Esophagus squamous epithelium (tissue), 5 donors: Measurements from ENCODE around the gene VSTM2L. TPM values are rescaled to one million over a fixed set of nuclear protein-coding genes. Genes with fewer than 3 reads are reported as not detected.

ENCODE experiments used
- DNase-seq: peaks from one replicate; lab custom pipeline; 2025; lab: John Stamatoyannopoulos, UW
- H3K27ac ChIP-seq, 4 donors: fragments of 200-600 bp; sonication (generic); one replicate each; pipeline ENCODE4 v1.5.1; 2016 to 2019; ENCODE audit warnings: mild to moderate bottlenecking in 1 of 4
- H3K27me3 ChIP-seq, 4 donors: fragments of 200-600 bp; sonication (generic); 1 replicate in 3 of 4; 2 replicates in 1 of 4; pipeline versions ENCODE4 v1.5.1 to v1.6.0; 2017 to 2021; ENCODE audit warnings: antibody characterized with exemption in 1 of 4
- H3K36me3 ChIP-seq, 3 donors: fragments of 200-600 bp; sonication (generic); one replicate each; pipeline ENCODE4 v1.5.1; 2016 to 2019
- H3K4me1 ChIP-seq, 3 donors: fragments of 200-600 bp; sonication (generic); one replicate each; pipeline ENCODE4 v1.5.1; 2017 to 2019
- H3K4me3 ChIP-seq, 4 donors: fragments of 200-600 bp; sonication (generic); 1 replicate in 3 of 4; 2 replicates in 1 of 4; pipeline ENCODE4 v1.5.1; 2016 to 2019; ENCODE audit warnings: mild to moderate bottlenecking in 2 of 4, moderate library complexity in 1 of 4
- H3K9me3 ChIP-seq, 3 donors: fragments of 200-600 bp; sonication (generic); one replicate each; pipeline ENCODE4 v1.5.1; 2016 to 2019
- CTCF ChIP-seq, 6 experiments: fragments of 450-650 bp in 4 of 6; fragments of 200-600 bp in 2 of 6; sonication (generic) in 2 of 6; IDR thresholded peaks; one replicate each; pipeline ENCODE4 v1.5.1; 2016 to 2019; ENCODE audit warnings: antibody characterized with exemption in 6 of 6, mild to moderate bottlenecking in 4 of 6, moderate library complexity in 4 of 6
- POLR2A ChIP-seq, 4 donors: fragments of 450-650 bp; IDR thresholded peaks; one replicate each; pipeline ENCODE4 v1.6.1; 2017; ENCODE audit warnings: antibody characterized with exemption in 4 of 4, mild to moderate bottlenecking in 4 of 4, moderate library complexity in 3 of 4
- WGBS, 2 donors: methylation state at CpG; one replicate each; pipeline ENCODE4 v1.1.5; 2018; 5-methylcytosine and 5-hydroxymethylcytosine counted together
- intact Hi-C: fragments of 100-400 bp; cut with DNase I; formaldehyde crosslinking; loops from one replicate; pipeline ENCODE4 v1.15.0; 2022
- total RNA-seq, 4 donors: library from RNA; depleted of rRNA; stranded (reverse); fragments of >200 nt; gene quantifications; one replicate each; pipeline ENCODE4 v1.1.0, GENCODE V29; 2016
- donor health status: DM: yes; HTN: yes; CAD: no.

VSTM2L gene
- total RNA-seq, 4 donors from 2014 or later: 0.38 to 2.6 (median 0.68) TPM

- TF ChIP-seq POLR2A (IDR thresholded peaks at IDR 0.05): no peak
- no peak for TF ChIP-seq CTCF (IDR thresholded peaks at IDR 0.05)
- no peaks in the 10 kb centered on the region for H3K9me3 ChIP-seq
- intact Hi-C loops: no loop called here
- H3K4me1 ChIP-seq: no peaks in the 10 kb centered on the region
- H3K36me3 ChIP-seq: no peaks in the 10 kb centered on the region
- peaks cover 0 to 19% (median 0%) of the 10 kb centered on the region in 4 donors for H3K27me3 ChIP-seq
- no peak overlapping the region for H3K27ac ChIP-seq
- WGBS, 2 donors: 76 to 83% methylated on average over 7 to 8 of the region's 8 CpGs
- no peak overlapping the region for H3K4me3 ChIP-seq
- DNase-seq: no peak
Measured at GRCh38 chr20:37941332-37941731, 38.4 kb downstream of the VSTM2L start.

GRCh38 chr20:37941992-37942391 is 39.1 kb downstream of the VSTM2L start:
- intact Hi-C loops: no loop called here
- no peak for DNase-seq
- Histone ChIP-seq H3K4me1 (no peaks in the 10 kb centered on the region), H3K27me3 (peaks cover 0 to 26% (median 0%) of the 10 kb centered on the region in 4 donors), H3K9me3 (no peaks in the 10 kb centered on the region), H3K36me3 (no peaks in the 10 kb centered on the region), H3K27ac (no peak overlapping the region), H3K4me3 (no peak overlapping the region)
- no peak for TF ChIP-seq CTCF (IDR thresholded peaks at IDR 0.05)
- TF ChIP-seq POLR2A (IDR thresholded peaks at IDR 0.05): no peak
- 84 to 92% methylated on average over 6 of the region's 6 CpGs for WGBS, 2 donors

GRCh38 chr20:37943033-37943432 is 40.1 kb downstream of the VSTM2L start:
- H3K4me3 ChIP-seq: no peak overlapping the region
- no peak for DNase-seq
- intact Hi-C loops: no loop called here
- H3K27me3 ChIP-seq: peaks cover 0 to 27% (median 0%) of the 10 kb centered on the region in 4 donors
- no peaks in the 10 kb centered on the region for H3K4me1 ChIP-seq
- H3K27ac ChIP-seq: no peak overlapping the region
- 47% methylated on average over 11 to 12 of the region's 12 CpGs for WGBS, 2 donors
- H3K36me3 ChIP-seq: no peaks in the 10 kb centered on the region
- no peaks in the 10 kb centered on the region for H3K9me3 ChIP-seq
- TF ChIP-seq POLR2A (IDR thresholded peaks at IDR 0.05): no peak
- no peak for TF ChIP-seq CTCF (IDR thresholded peaks at IDR 0.05)

GRCh38 chr20:37943501-37944455 is 40.9 kb downstream of the VSTM2L start:
- no peaks in the 10 kb centered on the region for H3K4me1 ChIP-seq
- no peaks in the 10 kb centered on the region for H3K9me3 ChIP-seq
- intact Hi-C loops: no loop called here
- TF ChIP-seq CTCF (IDR thresholded peaks at IDR 0.05) (no peak), POLR2A (IDR thresholded peaks at IDR 0.05) (no peak)
- DNase-seq: no peak
- 67 to 82% methylated on average over 7 to 8 of the region's 47 CpGs for WGBS, 2 donors
- H3K36me3 ChIP-seq: no peaks in the 10 kb centered on the region
- no peak overlapping the region for H3K4me3 ChIP-seq
- H3K27me3 ChIP-seq: peaks cover 0 to 27% (median 0%) of the 10 kb centered on the region in 4 donors
- H3K27ac ChIP-seq: no peak overlapping the region

DNA sequence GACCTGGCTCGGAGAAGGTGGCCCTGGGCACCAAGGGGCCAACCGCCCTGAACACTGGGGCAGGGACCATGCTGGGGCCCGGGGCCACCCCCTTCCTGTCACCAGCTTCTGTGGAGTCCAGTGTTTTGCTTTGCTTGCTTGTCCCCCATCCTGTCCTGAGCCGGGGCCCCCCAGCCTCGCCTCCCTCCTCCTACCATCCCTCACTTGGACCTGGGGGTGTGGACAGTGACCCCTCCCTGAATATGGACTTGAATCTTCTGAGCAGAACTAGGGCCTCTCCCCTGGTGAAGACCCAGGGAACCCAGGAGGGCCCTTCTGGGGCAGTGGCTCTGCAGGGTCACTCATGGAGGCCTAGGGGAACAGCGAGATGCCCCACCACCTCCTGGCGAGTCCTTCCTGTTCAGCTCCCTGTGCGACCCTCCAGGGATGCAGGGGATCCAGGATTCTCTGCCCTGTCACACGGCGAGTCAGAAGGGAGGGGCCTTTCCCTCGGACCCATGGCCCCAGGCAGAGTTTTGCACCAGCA is 41.6 kb downstream of the VSTM2L start:
- Histone ChIP-seq H3K4me3 (no peak overlapping the region), H3K27ac (no peak overlapping the region), H3K36me3 (no peaks in the 10 kb centered on the region), H3K9me3 (no peaks in the 10 kb centered on the region), H3K27me3 (peaks cover 0 to 27% (median 0%) of the 10 kb centered on the region in 4 donors), H3K4me1 (no peaks in the 10 kb centered on the region)
- no peak for TF ChIP-seq POLR2A (IDR thresholded peaks at IDR 0.05)
- no peak for TF ChIP-seq CTCF (IDR thresholded peaks at IDR 0.05)
- 72 to 80% methylated on average over 1 to 3 of the region's 11 CpGs for WGBS, 2 donors
- intact Hi-C loops: no loop called here
- DNase-seq: no peak
